ENCODE measurements around the gene FAM120A.

DNA sequence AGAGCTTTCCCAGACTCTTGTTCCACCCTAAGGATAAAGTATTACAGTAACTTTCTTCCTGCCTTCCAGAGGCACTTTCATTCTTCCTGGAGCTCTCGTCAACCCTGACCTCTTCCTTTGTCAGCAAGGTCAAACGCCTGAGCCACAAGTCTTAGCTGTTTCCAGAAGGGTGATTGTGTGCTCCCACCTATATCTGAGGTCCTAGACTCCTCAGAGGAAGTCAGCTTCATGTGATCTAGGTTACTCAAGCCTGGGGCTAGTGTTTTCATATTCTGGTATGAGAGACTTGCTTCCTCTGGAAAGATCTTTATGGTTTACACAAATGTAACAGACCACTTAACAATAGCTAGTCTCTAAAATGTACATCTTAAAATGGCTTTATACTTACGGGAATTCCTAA is 5.4 kb upstream of the FAM120A start:
- TF ChIP-seq, protein P1, sequence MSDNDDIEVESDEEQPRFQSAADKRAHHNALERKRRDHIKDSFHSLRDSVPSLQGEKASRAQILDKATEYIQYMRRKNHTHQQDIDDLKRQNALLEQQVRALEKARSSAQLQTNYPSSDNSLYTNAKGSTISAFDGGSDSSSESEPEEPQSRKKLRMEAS (IDR thresholded peaks at IDR 0.05): no peak
- TF ChIP-seq, protein P2, sequence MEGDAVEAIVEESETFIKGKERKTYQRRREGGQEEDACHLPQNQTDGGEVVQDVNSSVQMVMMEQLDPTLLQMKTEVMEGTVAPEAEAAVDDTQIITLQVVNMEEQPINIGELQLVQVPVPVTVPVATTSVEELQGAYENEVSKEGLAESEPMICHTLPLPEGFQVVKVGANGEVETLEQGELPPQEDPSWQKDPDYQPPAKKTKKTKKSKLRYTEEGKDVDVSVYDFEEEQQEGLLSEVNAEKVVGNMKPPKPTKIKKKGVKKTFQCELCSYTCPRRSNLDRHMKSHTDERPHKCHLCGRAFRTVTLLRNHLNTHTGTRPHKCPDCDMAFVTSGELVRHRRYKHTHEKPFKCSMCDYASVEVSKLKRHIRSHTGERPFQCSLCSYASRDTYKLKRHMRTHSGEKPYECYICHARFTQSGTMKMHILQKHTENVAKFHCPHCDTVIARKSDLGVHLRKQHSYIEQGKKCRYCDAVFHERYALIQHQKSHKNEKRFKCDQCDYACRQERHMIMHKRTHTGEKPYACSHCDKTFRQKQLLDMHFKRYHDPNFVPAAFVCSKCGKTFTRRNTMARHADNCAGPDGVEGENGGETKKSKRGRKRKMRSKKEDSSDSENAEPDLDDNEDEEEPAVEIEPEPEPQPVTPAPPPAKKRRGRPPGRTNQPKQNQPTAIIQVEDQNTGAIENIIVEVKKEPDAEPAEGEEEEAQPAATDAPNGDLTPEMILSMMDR (IDR thresholded peaks at IDR 0.05; ENCODE audit: low read depth, low read length, missing input control): no peak
